Measurements from ENCODE around the gene AOPEP. TPM values are rescaled to one million over a fixed set of nuclear protein-coding genes. Genes with fewer than 3 reads are reported as not detected.

Gene AOPEP
- total RNA-seq, 4 donors from 2014 or later = 18.8 to 81.0 (median 32.1) TPM

- TF ChIP-seq CTCF (IDR thresholded peaks at IDR 0.05; ENCODE audit: low read depth) = no peak
Measured at GRCh38 chr9:94904806-94905205, 178.3 kb downstream of the AOPEP start.

GRCh38 chr9:94905606-94906005 is 179.1 kb downstream of the AOPEP start:
- no peak for TF ChIP-seq CTCF (IDR thresholded peaks at IDR 0.05; ENCODE audit: low read depth)

GRCh38 chr9:94906181-94906580 is 179.7 kb downstream of the AOPEP start:
- TF ChIP-seq CTCF (IDR thresholded peaks at IDR 0.05; ENCODE audit: low read depth) = no peak

GRCh38 chr9:94906713-94907112 is 180.2 kb downstream of the AOPEP start:
- TF ChIP-seq CTCF (IDR thresholded peaks at IDR 0.05; ENCODE audit: low read depth) = no peak

- TF ChIP-seq CTCF (IDR thresholded peaks at IDR 0.05; ENCODE audit: low read depth) = no peak
Measured at GRCh38 chr9:94907264-94907936, 180.9 kb downstream of the AOPEP start.

GRCh38 chr9:94908011-94908563 is 181.6 kb downstream of the AOPEP start:
- TF ChIP-seq CTCF (IDR thresholded peaks at IDR 0.05; ENCODE audit: low read depth) = no peak

- TF ChIP-seq CTCF (IDR thresholded peaks at IDR 0.05; ENCODE audit: low read depth) = no peak
Measured at GRCh38 chr9:94908583-94909249, 182.2 kb downstream of the AOPEP start.
